ENCODE data around the gene TMEM151B.
A peak's percentile ranks its signal among the peaks of the same experiment; 100 is the strongest.
"Not testable (repeated sequence)": the region's sequence is repeated elsewhere in the genome, so short reads cannot be mapped to it uniquely, and the experiment has no call there.

Gene TMEM151B

DNA sequence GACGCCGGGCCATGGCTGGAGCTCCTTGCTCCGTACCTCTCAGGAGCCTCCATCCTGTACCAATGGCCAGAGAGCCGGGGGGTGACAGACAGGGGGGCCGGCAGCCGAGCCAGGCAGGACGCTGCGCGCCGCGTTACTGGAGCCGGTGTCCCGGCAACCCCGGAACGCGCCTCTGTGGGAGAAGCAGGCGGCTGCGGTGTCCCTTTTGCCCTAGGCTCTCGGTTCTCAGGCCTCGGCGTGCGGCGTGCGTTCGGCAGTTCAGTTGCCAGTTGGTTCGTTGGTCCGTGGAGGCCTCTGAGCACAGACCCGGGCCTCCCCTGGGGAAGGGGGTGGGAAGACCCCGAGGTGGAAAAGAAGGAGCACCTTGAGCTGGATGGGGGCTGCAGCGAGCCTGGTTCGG, 72.2 kb downstream of the TMEM151B start, which contains the start of gene SPATS1:
TSS of gene SPATS1 (plus strand) at position 162 of the 400 bp plus-strand sequence. CDS start 446 bp downstream, outside the sequence.
- Histone ChIP-seq H2BK120ac (ENCODE audit: insufficient read depth, low read length, poor library complexity) (no peak within 1 kb of the TSS), H3K27ac (ENCODE audit: low read depth, low read length) (no peak within 1 kb of the TSS), H3K4me2 (ENCODE audit: low read length) (no peak within 1 kb of the TSS), H2AFZ (ENCODE audit: insufficient read depth, low read length, poor library complexity) (no peak within 1 kb of the TSS), H3K4me3 (ENCODE audit: low read depth, low read length) (no peak within 1 kb of the TSS), H3K4me1 (ENCODE audit: control insufficient read depth in 1 of 2, insufficient read depth in 2 of 2, low read length in 2 of 2) (no peaks in the 10 kb centered on the region), H2AK5ac (ENCODE audit: low read length) (no peak within 1 kb of the TSS), H3K9ac (ENCODE audit: low read length) (no peak within 1 kb of the TSS), H3K9me3 (ENCODE audit: insufficient read depth, low read depth, low read length) (no peaks in the 10 kb centered on the region), H3K4ac (ENCODE audit: low read depth, low read length) (no peak within 1 kb of the TSS), H3K79me1 (ENCODE audit: low read length) (no peaks in the 10 kb centered on the region), H2BK12ac (ENCODE audit: low read length) (no peak within 1 kb of the TSS), H3K23ac (ENCODE audit: low read length) (no peak within 1 kb of the TSS), H2BK5ac (ENCODE audit: low read depth, low read length, poor library complexity) (no peak within 1 kb of the TSS), H4K12ac (ENCODE audit: low read depth, low read length) (peak within 1 kb of the TSS; percentile 12), H3K36me3 (ENCODE audit: control insufficient read depth in 1 of 2, insufficient read depth in 2 of 2, low read length in 2 of 2) (no peaks in the 10 kb centered on the region), H3K27me3 (ENCODE audit: insufficient read depth, low read length) (peaks cover 3% of the 10 kb centered on the region), H3K18ac (ENCODE audit: low read length) (no peak within 1 kb of the TSS), H3K14ac (ENCODE audit: low read length) (no peak within 1 kb of the TSS), H3K79me2 (ENCODE audit: control insufficient read depth, insufficient read depth, low read length, poor library complexity) (no peaks in the 10 kb centered on the region), H4K91ac (ENCODE audit: low read depth, low read length) (no peak within 1 kb of the TSS), H4K8ac (ENCODE audit: low read depth, low read length) (no peak within 1 kb of the TSS)
- WGBS (ENCODE audit: extremely low coverage, insufficient coverage, insufficient read length) = no CpG with 5 or more reads among the region's 31 CpGs
- no peak for DNase-seq

GRCh38 chr6:44346818-44347217, 76.6 kb downstream of the TMEM151B start:
- H3K9ac ChIP-seq (ENCODE audit: low read length); H2BK12ac ChIP-seq (ENCODE audit: low read length); H3K79me2 ChIP-seq (ENCODE audit: control insufficient read depth, insufficient read depth, low read length, poor library complexity); H3K23ac ChIP-seq (ENCODE audit: low read length); H4K12ac ChIP-seq (ENCODE audit: low read depth, low read length); H3K36me3 ChIP-seq (ENCODE audit: control insufficient read depth in 1 of 2, insufficient read depth in 2 of 2, low read length in 2 of 2); H2BK5ac ChIP-seq (ENCODE audit: low read depth, low read length, poor library complexity); H3K79me1 ChIP-seq (ENCODE audit: low read length); H3K18ac ChIP-seq (ENCODE audit: low read length); H3K4ac ChIP-seq (ENCODE audit: low read depth, low read length); H3K4me3 ChIP-seq (ENCODE audit: low read depth, low read length); H3K4me1 ChIP-seq (ENCODE audit: control insufficient read depth in 1 of 2, insufficient read depth in 2 of 2, low read length in 2 of 2); H3K9me3 ChIP-seq (ENCODE audit: insufficient read depth, low read depth, low read length); H2BK120ac ChIP-seq (ENCODE audit: insufficient read depth, low read length, poor library complexity); H3K4me2 ChIP-seq (ENCODE audit: low read length); H3K27ac ChIP-seq (ENCODE audit: low read depth, low read length); H2AFZ ChIP-seq (ENCODE audit: insufficient read depth, low read length, poor library complexity); H4K8ac ChIP-seq (ENCODE audit: low read depth, low read length); H3K14ac ChIP-seq (ENCODE audit: low read length); H4K91ac ChIP-seq (ENCODE audit: low read depth, low read length); H2AK5ac ChIP-seq (ENCODE audit: low read length); H3K27me3 ChIP-seq (ENCODE audit: insufficient read depth, low read length); DNase-seq: not testable (repeated sequence)
- WGBS (ENCODE audit: extremely low coverage, insufficient coverage, insufficient read length) = no CpG with 5 or more reads among the region's 4 CpGs

DNA sequence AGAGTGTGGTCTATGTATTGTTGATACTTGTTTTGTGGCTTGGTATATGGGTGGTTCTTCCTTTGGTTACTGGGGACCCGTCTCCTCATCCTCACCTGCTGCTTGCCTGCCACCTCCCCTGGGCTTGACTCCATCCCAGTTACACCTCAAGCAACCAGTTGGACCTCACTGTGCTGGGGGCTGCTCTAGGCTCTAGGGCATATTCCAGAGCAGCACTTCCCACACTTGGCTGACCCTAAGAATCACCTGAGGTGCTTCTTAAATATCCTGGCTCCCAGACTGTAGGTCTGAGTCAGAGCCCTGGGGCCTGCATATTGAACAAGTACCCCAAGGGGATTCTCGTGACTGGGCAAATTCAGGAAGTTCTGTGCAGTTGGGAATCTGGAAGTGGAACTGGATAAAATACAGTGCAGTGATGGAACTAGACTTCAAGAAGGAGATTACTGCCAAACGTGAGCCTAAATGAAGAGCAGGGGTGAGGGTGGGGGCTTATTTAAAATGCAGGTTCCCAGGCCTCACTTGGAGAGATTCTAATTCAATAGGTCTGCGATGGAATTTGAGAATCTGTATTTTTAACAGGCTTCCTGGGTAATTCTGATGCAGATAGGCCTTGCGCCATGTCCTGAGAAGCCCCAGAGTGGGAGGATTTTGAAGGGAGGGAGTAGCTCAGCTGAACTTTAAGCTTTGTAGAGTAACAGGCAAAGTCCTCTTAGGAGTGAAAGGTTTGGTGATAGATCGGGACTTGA, 79.8 kb downstream of the TMEM151B start:
- no peaks in the 10 kb centered on the region for H3K79me2 ChIP-seq (ENCODE audit: control insufficient read depth, insufficient read depth, low read length, poor library complexity)
- H4K91ac ChIP-seq (ENCODE audit: low read depth, low read length) = no peak overlapping the region
- no peak overlapping the region for H3K4me3 ChIP-seq (ENCODE audit: low read depth, low read length)
- no peak overlapping the region for H2BK5ac ChIP-seq (ENCODE audit: low read depth, low read length, poor library complexity)
- H3K36me3 ChIP-seq (ENCODE audit: control insufficient read depth in 1 of 2, insufficient read depth in 2 of 2, low read length in 2 of 2) = no peaks in the 10 kb centered on the region
- no CpG with 5 or more reads among the region's 6 CpGs for WGBS (ENCODE audit: extremely low coverage, insufficient coverage, insufficient read length)
- H4K12ac ChIP-seq (ENCODE audit: low read depth, low read length) = no peak overlapping the region
- no peak overlapping the region for H3K18ac ChIP-seq (ENCODE audit: low read length)
- peaks cover 0 to 3% of the 10 kb centered on the region in 2 experiments for H3K4me1 ChIP-seq (ENCODE audit: control insufficient read depth in 1 of 2, insufficient read depth in 2 of 2, low read length in 2 of 2)
- H3K9ac ChIP-seq (ENCODE audit: low read length) = no peak overlapping the region
- no peak overlapping the region for H2BK12ac ChIP-seq (ENCODE audit: low read length)
- no peak overlapping the region for H2AFZ ChIP-seq (ENCODE audit: insufficient read depth, low read length, poor library complexity)
- no peaks in the 10 kb centered on the region for H3K9me3 ChIP-seq (ENCODE audit: insufficient read depth, low read depth, low read length)
- no peak overlapping the region for H3K27ac ChIP-seq (ENCODE audit: low read depth, low read length)
- H3K14ac ChIP-seq (ENCODE audit: low read length) = no peak overlapping the region
- H4K8ac ChIP-seq (ENCODE audit: low read depth, low read length) = no peak overlapping the region
- peak in 1 of 2 donors; percentile 13 for DNase-seq
- H3K27me3 ChIP-seq (ENCODE audit: insufficient read depth, low read length) = no peaks in the 10 kb centered on the region
- no peak overlapping the region for H3K4me2 ChIP-seq (ENCODE audit: low read length)
- H2BK120ac ChIP-seq (ENCODE audit: insufficient read depth, low read length, poor library complexity) = no peak overlapping the region
- H3K23ac ChIP-seq (ENCODE audit: low read length) = peak overlapping the region; percentile 69
- no peak overlapping the region for H3K4ac ChIP-seq (ENCODE audit: low read depth, low read length)
- H2AK5ac ChIP-seq (ENCODE audit: low read length) = no peak overlapping the region
- no peaks in the 10 kb centered on the region for H3K79me1 ChIP-seq (ENCODE audit: low read length)

DNA sequence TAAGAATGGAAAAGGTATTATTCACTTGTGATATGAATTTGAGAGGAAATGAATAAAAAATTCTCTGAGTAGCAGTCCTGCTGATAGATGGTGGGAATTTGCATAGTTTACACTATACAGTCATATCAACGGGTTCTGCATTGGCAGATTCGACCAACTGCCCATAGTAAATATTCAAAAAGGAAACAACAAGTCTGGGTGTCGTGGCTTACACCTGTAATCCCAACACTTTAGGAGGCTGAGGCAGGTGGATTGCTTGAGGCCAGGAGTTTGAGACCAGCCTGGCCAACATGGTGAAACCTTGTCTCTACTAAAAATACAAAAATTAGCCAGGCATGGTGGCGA, 80.4 kb downstream of the TMEM151B start:
- not testable (repeated sequence) for H3K9me3 ChIP-seq (ENCODE audit: insufficient read depth, low read depth, low read length); H2AFZ ChIP-seq (ENCODE audit: insufficient read depth, low read length, poor library complexity); H3K36me3 ChIP-seq (ENCODE audit: control insufficient read depth in 1 of 2, insufficient read depth in 2 of 2, low read length in 2 of 2); H3K18ac ChIP-seq (ENCODE audit: low read length); H2BK5ac ChIP-seq (ENCODE audit: low read depth, low read length, poor library complexity); H3K4me2 ChIP-seq (ENCODE audit: low read length); DNase-seq; H3K4me3 ChIP-seq (ENCODE audit: low read depth, low read length); H2AK5ac ChIP-seq (ENCODE audit: low read length); H3K4ac ChIP-seq (ENCODE audit: low read depth, low read length); H3K9ac ChIP-seq (ENCODE audit: low read length); H3K79me2 ChIP-seq (ENCODE audit: control insufficient read depth, insufficient read depth, low read length, poor library complexity); H4K91ac ChIP-seq (ENCODE audit: low read depth, low read length); H3K27ac ChIP-seq (ENCODE audit: low read depth, low read length); H4K8ac ChIP-seq (ENCODE audit: low read depth, low read length); H3K4me1 ChIP-seq (ENCODE audit: control insufficient read depth in 1 of 2, insufficient read depth in 2 of 2, low read length in 2 of 2); H3K23ac ChIP-seq (ENCODE audit: low read length); H3K27me3 ChIP-seq (ENCODE audit: insufficient read depth, low read length); H3K14ac ChIP-seq (ENCODE audit: low read length); H4K12ac ChIP-seq (ENCODE audit: low read depth, low read length); H3K79me1 ChIP-seq (ENCODE audit: low read length); H2BK12ac ChIP-seq (ENCODE audit: low read length); H2BK120ac ChIP-seq (ENCODE audit: insufficient read depth, low read length, poor library complexity)
- WGBS (ENCODE audit: extremely low coverage, insufficient coverage, insufficient read length) = no CpG with 5 or more reads among the region's 4 CpGs

Data from trophoblast cell (in vitro differentiated cells and primary cell).